HG03135 (cell line): ENCODE data around the gene SERF1B.
"Not testable (repeated sequence)": the region's sequence is repeated elsewhere in the genome, so short reads cannot be mapped to it uniquely, and the experiment has no call there.

ENCODE experiments used
- ATAC-seq: cut with Tn5 transposase; IDR thresholded peaks from one replicate; pipeline ENCODE4 v1.9.1; 2021; ENCODE audit warnings: mild to moderate bottlenecking, moderate library complexity; ENCODE audit not compliant: unreplicated experiment

The SERF1B gene

GRCh38 chr5:70025106-70025844 lies at the start of gene SERF1B:
Gene SERF1B (plus strand): TSS chr5:70025251. CDS start chr5:70025452, 201 bp downstream.
- peak; percentile 84 for ATAC-seq

- not testable (repeated sequence) for ATAC-seq
Observed at GRCh38 chr5:69991713-69992112, 33.3 kb upstream of the SERF1B start.

- ATAC-seq, result not testable (repeated sequence)
Observed at GRCh38 chr5:69995535-69995934, 29.5 kb upstream of the SERF1B start.

- not testable (repeated sequence) for ATAC-seq
Observed at GRCh38 chr5:70020660-70021059, 4.4 kb upstream of the SERF1B start.

GRCh38 chr5:70025845-70026145 lies 744 bp downstream of the SERF1B start:
- ATAC-seq, result peak; percentile 24

- not testable (repeated sequence) for ATAC-seq
Observed at GRCh38 chr5:70031204-70031603, 6.2 kb downstream of the SERF1B start.

GRCh38 chr5:70041411-70041810 lies 16.4 kb downstream of the SERF1B start:
- ATAC-seq, result not testable (repeated sequence)

- peak; percentile 46 for ATAC-seq
Observed at GRCh38 chr5:70049790-70050142, 24.7 kb downstream of the SERF1B start.

GRCh38 chr5:70056289-70056942 lies 31.4 kb downstream of the SERF1B start:
- not testable (repeated sequence) for ATAC-seq

GRCh38 chr5:70057140-70057539 lies 32.1 kb downstream of the SERF1B start:
- ATAC-seq, result not testable (repeated sequence)

- ATAC-seq, result not testable (repeated sequence)
Observed at GRCh38 chr5:70077632-70078031, 52.6 kb downstream of the SERF1B start.

- ATAC-seq, result not testable (repeated sequence)
Observed at GRCh38 chr5:70088907-70089464, 63.9 kb downstream of the SERF1B start.

- ATAC-seq, result not testable (repeated sequence)
Observed at GRCh38 chr5:70091776-70092175, 66.7 kb downstream of the SERF1B start.
